Activated naive CD4-positive, alpha-beta T cell treated with Interleukin-2 at 50 U/mL for 16 hours (primary cell): ENCODE data around the gene UBL5.
"Not testable (repeated sequence)": the region's sequence is repeated elsewhere in the genome, so short reads cannot be mapped to it uniquely, and the experiment has no call there.

ENCODE experiments used
- DNase-seq: peaks from one replicate; pipeline ENCODE4 v3.0.0-alpha.2; 2020

UBL5 gene

DNA sequence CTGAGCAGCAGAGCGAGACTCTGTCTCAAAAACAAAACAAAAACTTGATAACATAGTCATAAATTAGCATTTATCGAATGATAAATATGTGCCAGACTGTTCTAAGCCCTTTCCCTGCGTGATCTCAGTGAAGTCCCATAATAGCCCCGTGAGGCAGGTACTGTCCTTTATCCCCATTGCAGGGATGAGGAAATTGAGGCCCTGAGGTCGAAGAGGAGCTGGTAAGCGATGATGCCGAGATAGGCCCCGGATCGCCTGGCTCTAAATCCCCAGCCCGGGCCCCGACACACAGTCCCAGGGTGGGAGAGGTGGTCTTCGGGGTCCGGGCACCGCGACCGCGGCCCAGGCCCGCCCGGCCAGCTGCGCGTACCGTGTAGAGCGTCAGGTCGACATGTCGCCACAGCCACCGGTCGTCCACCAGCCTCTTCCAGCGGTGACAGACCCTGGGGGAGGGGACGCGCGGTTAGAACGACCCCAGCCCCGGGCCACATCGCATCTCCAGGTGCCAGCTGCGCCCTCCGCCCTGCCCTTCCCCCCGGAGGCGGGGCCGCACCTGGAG is 9.5 kb upstream of the UBL5 start:
- no peak for DNase-seq

DNA sequence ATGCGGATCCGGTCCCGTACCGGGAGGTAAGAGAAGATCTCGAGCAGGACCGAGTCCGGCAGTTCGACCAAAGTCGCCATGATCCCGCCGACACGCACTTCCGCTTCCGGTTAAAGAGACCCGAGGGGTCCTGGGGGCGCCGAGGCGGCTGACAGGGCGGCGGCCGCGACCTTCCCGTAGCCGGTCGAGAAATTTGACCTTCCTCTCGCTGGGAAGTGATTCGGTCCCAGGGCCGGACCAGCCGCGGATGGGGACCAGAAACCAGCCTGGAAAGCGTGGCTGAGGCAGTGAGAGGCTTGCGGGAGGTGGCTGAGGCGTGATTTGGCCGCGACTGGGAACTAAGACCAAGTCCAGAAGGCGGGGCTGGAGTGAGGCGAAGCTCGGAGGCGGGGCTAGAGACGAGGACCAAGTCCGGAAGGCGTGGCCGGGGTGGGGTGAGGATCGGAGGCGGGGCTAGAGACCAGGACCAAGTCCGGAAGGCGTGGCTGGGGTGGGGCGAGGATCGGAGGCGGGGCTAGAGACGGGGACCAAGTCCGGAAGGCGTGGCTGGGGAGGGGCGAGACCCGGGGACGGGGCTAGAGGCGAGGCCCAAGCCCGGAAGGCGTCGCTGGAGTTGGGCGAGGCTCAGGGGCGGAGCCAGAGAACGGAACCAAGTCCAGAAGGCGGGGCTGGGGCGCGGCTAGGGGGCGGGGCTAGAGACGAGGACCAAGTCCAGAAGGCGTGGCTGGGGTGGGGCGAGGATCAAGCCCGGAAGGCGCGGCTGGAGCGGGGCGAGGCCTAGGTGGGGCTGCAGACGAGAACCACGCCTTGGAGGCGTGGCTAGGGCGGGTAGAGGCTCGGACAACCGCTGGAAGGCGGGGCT is 8.8 kb upstream of the UBL5 start, which contains the start of gene FBXL12:
Gene FBXL12, minus strand, starts transcription at position 346 of the 862 bp plus-strand sequence. Its CDS starts 266 bp downstream, at position 80.
- peak; percentile 100 for DNase-seq

DNA sequence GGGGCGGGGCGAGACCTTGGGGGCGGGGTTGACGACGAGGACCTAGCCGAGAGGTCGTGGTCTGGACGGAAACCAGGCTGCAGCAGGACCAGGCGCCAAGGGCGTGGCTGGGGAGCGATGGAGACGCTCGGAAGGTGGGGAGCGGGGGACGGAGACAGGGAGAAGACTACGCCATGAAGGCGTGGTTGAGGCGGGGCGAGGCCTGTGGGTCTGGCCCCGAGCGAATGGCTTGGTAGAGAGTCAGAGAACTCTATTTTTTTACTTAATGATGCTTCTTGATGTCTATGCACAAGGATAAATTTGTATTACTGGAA is 8.2 kb upstream of the UBL5 start:
- no peak for DNase-seq

DNA sequence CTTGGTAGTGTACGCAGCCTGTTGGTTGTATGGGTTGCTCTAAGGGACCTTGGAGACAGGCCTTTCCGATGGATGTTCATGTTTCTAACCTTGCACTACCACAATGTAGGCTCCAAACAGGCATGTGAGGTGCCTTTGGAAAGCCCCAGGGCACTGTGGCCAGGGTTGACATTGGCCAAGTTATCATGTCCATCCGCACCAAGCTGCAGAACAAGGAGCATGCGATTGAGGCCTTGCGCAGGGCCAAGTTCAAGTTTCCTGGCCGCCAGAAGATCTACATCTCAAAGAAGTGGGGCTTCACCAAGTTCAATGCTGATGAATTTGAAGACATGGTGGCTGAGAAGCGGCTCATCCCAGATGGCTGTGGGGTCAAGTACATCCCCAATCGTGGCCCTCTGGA is 7.7 kb upstream of the UBL5 start:
- not testable (repeated sequence) for DNase-seq

DNA sequence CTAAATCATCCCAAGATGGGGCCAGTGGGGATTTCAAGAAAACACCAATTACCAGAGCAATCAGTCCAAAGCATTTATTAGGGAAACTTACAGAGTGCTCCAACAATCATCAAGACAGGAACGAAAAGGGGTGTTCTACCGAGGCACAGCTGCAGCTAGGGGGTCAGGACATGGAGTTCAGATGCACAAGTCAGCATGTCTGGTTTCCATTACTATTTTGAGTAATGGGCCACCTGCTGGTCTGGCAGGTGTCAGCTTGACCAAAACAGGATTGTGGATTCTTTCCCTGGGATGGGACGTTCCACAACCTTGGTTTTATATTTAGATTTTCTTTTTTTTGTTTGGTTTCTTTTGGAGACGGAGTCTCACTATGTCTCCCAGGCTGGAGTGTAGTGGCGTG is 3.9 kb upstream of the UBL5 start:
- no peak for DNase-seq

DNA sequence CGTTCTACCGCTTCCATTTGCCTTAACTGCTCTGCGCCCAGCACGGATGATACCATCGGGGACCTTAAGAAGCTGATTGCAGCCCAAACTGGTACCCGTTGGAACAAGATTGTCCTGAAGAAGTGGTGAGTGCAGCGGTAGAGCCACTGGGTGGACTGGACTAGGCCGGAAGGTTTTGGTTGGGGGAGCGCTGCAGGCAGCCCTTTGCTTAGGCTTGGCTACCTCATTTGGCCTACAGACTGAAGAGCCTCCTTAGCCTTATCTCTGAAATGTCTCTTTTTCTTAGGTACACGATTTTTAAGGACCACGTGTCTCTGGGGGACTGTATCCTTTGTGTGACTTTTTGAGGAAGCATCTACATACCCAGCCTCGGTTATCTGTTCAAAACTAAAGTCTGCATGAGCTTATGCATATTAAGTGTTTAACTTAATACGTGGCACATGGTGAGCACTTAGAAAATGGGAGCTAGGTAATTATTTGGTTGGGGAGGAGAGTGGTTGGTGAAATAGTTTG is 889 bp downstream of the UBL5 start:
- DNase-seq, result no peak

DNA sequence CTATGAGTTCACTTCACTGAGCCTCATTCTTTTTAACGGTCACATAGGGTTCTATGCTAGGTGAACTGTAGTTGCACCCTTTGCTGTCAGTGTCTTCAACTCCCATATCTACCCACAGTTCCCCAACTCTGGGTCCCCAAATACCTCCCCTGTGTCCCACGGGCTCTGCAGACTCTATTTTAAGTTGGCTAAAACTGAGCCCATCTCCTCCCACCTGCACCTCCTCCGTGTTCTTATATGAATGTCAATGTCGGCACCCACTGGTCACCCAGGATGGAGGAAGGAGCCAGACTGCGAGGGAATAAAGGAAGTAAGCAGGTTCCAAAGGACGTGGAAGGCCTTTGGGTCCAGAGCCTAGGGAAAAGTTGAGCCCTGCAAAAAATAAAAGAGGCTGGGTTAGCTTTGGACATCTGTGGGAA is 6.6 kb downstream of the UBL5 start:
- no peak for DNase-seq

DNA sequence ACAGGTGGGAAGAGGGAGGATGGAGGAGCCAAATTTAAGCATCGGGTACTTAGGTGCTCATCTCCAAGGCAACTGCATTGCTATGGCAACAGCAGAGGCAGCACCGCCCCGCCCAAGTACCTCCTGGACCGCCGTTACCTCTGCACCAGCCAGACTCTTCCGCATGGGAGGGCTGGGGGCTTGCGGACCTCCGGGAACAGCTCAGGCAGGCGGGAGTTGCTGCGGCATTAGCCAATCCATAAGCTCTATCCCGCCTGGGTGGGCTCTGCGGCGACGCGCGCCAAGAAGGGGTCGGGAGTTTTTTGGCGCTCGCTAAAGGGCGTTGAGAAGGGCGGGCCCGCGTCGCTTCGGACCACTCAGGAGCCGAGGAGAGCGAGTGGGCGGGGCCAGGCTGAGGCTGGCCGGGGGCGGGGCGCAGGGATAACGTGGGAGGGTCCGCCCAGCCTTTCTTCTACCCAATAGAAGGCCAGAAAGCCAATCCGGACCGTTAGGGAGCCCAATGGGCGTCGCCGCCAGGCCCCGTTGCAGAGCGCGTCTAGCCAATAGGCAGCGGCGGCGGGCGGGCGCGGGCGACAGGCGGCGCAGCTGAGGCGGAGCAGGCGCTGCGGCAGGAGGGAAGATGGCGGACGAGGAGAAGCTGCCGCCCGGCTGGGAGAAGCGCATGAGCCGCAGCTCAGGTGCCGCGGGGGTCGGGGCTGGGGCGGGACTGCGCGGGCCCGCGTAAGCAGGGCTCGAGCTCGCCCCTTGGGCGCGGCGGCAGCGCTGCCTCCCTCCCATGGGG is 7.2 kb downstream of the UBL5 start, which contains the start of gene PIN1:
Gene PIN1, plus strand, starts transcription at position 593 of the 781 bp plus-strand sequence. Its CDS starts 27 bp downstream, at position 620.
- peak; percentile 99 for DNase-seq

DNA sequence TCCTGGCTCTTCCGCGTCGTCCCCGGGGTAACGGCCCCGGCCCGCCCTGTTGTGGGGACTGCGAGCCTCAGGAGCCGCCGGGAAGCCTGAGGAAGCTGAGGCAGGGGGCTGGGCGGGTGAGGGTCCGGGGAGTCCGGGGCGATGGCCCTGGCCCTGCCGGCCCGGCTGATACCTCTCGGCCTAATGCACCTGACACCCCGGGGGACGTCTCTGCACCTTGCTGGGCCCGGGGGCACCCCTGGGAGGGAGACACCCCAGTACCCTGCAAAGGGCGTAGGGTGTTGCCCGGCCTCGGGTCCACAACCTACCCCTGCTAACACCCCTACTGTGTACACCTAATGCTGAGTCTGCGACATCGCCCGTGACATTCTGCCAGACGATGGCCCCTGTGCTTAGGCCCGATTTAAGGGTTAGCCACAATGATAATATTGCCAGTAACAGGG is 7.8 kb downstream of the UBL5 start:
- DNase-seq, result no peak

DNA sequence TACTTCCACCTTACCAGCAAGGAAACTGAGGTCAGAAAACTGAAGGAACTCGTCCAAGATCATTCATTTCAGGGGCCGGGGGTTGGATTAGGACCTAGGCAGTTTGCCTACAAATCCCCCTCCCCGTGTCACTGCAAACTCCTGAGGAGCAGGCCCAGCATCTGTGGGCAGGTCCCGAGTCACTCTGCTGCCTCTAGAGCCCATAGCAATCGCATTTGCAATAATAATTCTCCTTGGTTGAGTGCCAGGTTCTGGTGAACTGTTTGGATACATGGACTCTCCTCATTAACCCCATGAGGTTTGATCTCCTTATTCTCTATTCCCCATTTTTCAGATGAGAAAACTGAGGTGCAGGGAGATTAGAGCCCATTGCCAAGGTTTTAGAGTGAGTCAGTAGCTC is 8.3 kb downstream of the UBL5 start:
- DNase-seq, result no peak

DNA sequence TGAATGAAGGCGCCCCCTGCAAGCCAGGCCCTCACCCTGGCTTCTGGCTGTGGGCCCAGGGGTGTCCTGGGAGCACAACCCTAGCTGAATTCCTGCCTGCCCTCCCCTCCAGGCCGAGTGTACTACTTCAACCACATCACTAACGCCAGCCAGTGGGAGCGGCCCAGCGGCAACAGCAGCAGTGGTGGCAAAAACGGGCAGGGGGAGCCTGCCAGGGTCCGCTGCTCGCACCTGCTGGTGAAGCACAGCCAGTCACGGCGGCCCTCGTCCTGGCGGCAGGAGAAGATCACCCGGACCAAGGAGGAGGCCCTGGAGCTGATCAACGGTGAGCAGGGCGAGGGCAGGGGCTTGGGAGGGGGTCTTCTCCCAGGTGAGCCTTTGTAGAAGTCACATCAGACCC is 10.6 kb downstream of the UBL5 start:
- DNase-seq, result no peak

DNA sequence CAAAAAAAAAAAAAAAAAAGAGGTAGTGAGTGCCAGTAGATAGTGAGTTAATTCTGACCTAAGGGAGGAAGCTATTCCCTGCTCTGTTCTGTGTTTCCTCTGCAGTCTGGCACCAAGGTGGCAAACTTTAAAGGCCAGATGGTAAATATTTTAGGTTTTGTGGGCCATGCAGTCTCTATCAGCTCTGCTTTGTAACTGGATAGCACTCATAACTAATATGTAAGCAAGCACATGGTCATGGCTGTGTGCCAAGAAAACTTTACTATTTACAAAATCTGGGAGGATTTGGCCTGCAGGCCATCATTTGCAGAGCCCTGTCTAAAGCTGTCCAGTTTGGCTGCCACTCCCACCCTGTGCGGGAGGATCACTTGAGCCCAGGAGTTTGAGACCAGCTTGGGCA is 11.7 kb downstream of the UBL5 start:
- DNase-seq, result no peak

DNA sequence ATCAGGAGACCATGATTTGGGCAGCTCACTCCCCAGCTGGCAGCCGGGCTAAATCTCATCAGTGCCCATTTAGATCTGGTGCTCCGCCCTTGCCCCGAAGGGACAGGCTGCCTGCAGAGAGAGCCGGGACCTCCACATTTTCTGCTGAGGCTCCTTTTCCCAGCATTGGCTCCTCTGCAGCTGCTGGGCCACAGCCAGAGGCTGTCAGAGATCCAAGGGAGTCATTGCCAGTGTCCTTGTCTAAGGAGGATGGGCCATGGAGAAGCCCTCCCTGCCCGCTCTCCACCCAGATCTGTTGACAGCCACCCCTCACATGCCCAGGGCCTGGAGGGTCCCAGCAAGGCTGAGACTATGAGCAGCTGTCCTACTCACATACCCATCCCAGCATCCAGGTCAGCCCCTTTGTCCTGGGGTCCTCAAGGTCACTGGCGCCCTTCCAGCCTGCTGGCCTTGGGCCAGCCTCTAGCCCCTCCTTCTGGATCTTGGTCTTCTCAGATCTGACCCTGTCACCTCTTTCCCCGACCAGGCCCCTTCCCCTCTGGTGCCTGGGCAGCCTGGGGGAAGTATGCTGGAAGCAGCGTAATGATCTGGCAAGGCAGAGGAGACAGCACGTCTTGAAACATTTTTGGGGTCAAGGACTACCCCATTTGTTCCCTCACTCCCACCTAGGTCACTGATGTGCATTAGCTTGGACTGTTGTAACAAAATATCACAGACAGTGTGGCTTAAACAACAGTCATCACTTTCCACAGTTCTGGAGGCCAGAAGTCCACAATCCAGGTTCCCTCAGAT is 15.3 kb downstream of the UBL5 start:
- no peak for DNase-seq

DNA sequence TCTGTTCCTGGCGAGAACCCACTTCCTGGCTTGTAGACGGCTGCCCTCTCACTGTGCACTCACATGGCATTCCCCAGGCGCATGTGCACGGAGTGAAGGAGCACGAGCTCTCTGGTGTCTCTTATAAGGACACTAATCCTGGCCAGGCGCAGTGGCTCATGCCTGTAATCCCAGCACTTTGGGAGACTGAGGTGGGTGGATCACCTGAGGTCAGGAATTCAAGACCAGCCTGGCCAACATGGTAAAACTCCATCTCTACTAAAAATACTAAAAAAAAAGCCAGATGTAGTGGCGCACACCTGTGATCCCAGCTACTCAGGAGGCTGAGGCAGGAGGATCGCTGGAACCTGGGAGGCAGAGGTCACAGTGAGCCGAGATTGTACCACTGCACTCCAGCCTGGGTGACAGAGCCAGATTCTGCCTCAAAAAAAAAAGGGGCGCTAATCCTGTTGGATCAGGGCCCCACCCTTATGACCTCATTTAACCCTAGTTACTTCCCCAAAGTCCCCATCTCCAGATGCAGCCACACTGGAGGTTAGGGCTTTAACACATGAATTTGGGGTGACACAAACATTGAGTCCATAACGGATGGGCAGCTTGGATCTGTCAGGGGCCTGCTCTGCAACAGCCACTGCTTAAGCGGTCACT is 16.0 kb downstream of the UBL5 start:
- DNase-seq, result not testable (repeated sequence)

DNA sequence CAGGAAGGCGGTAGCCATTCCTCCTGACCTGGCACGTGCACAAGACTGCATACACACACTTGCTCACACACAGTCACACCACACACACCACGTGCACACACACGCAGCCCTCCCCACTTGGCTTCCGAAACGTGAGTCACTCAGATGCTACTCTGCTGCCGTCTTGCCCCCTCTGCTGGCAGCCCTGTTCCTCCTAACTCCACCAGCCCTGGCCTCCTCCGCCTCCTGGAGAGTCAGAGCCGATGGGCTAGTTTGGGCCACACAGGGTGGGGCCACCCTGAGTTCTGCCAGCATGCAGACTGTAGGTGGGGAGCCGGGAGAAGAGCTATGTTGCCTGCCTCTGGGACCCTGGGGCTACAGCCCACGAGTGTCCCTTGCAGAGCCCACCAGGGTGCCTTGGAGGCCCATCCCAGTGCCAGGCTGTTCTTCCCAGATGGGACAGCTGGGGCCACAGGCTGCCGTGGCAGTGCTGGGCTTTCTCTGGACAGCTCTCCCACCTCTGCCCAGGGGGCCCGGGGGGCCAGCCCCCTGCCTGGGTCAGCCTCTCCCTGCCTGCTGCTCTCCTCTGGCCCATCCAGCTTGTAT is 19.5 kb downstream of the UBL5 start:
- DNase-seq, result peak; percentile 53

DNA sequence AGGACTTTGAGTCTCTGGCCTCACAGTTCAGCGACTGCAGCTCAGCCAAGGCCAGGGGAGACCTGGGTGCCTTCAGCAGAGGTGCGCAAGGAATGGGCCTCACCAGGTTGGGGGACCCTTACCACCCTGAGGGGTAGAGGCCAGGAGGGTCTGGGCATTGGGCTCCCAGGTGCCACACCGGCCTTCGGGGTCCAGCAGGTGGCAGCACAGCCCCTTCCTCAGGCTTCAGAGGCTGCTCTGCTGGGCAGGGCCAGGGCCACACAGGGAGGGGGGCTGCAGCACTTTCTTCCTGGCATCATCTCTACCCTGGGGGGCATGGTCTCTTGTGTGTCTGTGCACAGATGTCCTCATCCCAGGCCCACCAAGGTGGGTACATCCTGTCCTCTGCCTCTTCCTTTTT is 20.3 kb downstream of the UBL5 start:
- DNase-seq, result peak; percentile 20

DNA sequence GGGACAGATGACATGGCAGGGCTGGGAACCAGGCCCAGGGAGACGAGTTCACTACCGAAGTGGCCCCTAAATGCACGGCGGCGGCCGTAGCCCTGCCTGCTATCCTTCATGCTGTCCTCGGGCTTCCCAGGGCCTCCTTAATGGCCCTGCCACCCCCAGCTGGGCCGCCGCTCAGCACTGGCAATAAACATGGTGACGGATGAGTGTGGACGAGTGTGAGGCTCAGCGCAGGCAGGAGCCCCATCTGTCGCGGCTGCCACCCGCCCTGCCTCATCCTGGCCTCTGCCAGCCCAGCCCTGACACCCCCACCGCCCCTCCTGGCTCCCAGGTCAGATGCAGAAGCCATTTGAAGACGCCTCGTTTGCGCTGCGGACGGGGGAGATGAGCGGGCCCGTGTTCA is 21.0 kb downstream of the UBL5 start:
- DNase-seq, result no peak

DNA sequence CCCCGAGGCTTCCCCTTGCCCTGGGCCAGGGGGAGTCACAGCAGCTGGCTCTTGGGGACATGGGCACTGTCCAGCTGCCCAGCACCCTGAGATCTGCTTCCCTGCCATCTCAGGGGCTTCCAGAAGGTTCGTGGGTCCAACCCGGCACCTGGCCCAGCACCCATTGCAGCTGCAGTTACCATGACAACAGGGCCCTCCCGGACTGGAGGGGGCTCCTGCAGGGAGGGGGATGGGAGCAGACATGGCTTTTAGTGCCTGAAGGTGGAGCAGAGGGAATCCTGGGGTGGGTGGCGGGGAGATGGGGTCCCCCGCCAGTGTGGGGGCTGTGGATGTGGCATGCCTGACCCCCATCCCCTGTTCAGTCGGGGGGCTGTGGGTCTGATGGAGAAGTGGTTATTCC is 22.1 kb downstream of the UBL5 start:
- no peak for DNase-seq

DNA sequence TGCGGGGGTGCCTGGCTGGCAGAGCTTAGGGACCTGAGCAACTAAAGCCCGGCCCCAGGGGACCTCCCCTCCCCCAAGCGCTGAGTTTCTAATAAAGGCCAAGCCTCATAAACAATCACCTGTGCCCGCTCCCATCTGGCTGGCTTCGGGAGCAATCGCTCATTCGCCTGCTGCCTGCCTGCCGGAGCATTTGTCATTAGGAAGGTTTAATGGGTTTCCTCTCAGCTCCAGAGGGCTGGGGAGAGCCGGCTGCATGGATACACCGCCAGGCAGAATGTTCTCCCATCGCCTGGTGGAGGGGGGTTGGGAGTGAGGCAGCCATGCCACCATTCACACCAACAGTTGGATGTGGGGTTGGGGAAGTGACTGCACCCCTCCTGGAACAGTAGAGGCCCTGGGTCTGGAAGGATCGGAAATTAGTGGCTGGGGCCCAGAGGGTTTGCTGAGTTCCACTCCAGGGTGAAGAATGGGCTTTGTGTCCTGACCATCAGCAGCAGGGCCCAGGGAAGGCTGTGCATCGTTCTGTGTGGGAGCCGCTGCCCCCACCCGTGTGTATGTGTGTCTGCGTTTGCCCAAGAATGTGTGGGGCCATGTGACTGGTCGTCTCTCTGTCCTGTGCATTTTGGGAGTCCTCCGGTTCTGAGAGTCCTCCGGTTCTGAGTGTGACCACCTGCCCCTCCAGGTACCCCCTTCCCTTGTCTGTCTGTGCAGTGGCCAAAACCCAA is 22.7 kb downstream of the UBL5 start:
- no peak for DNase-seq

DNA sequence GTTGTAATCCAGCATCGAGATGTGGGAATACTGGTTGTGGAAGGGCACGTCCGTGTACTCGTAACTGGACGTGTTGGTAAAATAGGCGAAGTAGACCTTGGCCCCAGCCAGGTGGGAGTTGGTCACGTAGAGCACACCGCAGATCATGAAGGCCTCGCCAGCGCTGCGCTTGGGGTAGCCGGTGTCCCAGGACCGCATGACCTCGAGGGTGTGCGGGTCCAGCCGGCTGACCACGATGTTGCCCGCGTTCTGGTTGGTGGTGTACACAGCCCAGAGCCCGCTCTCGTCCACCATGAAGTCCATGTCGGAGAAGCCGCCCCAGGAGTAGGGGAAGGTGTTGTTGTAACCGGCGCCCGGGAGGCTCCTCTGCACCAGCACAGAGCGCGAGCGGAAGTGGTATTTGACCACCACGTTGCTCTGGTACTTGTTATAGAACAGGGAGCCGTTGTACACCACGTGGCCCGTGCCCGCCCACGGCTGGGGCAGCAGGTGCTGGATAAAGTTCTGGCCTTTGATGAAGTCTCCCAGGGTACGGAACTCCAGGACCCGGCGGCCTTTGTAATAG is 26.6 kb downstream of the UBL5 start:
- DNase-seq, result no peak

DNA sequence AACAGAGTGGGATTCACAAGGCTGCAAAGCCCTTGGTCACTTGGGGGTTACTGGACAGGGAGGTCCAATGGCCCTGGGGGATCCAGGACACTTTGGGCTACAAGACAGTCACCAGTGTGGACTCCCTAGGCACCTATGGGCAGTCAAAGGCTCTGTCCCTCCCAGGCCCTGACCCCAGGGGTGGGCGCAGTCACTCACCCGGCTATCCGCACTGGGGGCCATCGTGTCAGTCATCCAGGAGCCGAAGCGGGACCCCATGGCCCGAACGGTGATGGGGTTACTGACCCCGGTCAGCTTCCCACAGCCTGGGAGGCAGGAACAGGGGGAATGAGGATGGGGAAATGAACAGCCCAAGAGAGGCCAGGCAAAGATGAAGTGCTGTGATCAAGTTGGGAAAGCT is 28.9 kb downstream of the UBL5 start:
- no peak for DNase-seq
